ENCODE results near the gene MCCD1. TPM values are rescaled to one million over a fixed set of nuclear protein-coding genes. Genes with fewer than 3 reads are reported as not detected.

The MCCD1 gene
- total RNA-seq, 1 donor from 2014 or later: not detected

- no peak for DNase-seq (ENCODE audit: low spot score)
Observed at GRCh38 chr6:31510007-31510406, 18.8 kb upstream of the MCCD1 start.

GRCh38 chr6:31513456-31514165 lies 15.2 kb upstream of the MCCD1 start:
- DNase-seq (ENCODE audit: low spot score): no peak

DNA sequence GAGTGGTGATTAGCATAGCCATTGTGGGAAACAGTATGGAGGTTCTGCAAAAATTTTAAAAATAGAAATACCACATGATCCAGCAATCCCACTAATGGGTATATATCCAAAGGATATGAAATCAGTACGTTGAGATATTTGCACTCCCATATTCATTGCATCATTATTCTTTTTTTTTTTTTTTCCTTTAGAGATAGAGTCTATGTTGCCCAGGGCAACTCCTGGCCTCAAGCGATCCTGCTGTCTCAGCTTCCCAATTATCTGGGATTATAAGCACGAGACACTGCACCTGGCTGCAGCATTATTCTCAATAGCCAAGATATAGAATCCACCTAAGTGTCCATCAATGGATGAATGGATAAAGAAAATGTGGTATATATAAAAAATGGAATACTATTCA lies 6.9 kb upstream of the MCCD1 start:
- DNase-seq (ENCODE audit: low spot score): no peak

DNA sequence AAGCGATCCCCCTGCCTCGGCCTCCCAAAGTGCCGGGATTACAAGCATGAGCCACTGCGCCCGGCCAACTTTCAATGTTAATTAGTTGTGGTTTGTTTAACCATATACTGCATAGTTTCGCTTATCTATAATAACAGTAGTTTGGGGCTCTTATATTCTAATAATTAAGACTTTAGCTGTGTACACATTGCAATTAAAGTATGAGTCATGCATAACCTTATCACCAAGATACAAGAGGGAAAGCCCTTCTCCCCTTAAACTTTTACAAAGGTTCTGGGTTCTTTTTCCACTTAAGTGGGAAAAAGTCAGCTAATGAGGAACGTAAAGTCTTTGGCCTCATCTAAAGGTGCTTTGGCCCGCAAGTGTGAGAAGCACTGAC lies 3.2 kb upstream of the MCCD1 start:
- no peak for DNase-seq (ENCODE audit: low spot score)

GRCh38 chr6:31525932-31526591 lies 2.7 kb upstream of the MCCD1 start:
- no peak for DNase-seq (ENCODE audit: low spot score)

- no peak for DNase-seq (ENCODE audit: low spot score)
Observed at GRCh38 chr6:31528307-31528777, 420 bp upstream of the MCCD1 start.

DNA sequence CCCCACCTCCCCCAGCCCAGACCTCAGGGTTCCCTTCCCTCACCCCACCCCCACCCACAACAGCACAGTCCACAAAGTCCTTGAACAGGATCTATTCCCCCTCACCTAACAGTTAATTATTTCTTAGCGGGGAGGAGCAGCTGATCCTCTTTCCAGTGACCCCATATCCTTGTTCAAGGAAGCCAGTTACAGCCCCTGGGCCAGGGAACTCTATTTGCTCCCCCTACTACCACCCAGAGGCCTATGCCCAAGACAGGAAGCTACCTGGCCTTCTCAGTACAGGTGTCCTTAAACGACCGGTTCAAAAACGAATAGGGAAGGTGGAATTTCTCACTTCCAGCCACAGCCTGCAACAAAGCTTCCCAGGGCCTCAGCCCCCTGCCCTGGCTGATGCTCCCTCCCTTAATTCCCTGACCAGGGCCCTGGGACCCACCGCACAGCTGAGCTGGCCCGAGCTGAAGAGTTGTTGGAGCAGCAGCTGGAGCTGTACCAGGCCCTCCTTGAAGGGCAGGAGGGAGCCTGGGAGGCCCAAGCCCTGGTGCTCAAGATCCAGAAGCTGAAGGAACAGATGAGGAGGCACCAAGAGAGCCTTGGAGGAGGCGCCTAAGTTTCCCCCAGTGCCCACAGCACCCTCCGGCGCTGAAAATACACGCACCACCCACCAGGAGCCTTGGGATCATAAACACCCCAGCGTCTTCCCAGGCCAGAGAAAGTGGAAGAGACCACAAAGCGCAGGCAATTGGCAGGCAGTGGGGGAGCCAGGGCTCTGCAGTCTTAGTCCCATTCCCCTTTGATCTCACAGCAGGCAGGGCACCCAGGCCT lies 778 bp downstream of the MCCD1 start:
- DNase-seq (ENCODE audit: low spot score): no peak

DNA sequence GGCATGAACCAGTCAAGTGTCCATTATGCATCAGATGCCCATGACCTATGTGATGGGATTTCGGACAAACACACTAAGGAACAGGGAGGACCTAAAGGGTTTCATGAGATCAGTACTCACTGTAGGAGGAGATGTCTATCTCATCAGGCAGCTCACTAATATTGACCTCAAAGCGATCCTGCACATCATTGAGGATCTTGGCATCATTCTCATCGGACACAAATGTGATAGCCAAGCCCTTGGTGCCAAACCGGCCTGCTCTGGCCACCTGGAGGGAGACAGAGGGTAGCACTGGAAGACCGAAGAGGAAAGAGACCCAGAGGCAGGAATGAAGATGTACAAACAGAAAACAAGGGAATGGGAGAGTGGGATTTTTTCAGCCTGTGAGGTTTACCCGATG lies 1.9 kb downstream of the MCCD1 start:
- DNase-seq (ENCODE audit: low spot score): no peak

DNA sequence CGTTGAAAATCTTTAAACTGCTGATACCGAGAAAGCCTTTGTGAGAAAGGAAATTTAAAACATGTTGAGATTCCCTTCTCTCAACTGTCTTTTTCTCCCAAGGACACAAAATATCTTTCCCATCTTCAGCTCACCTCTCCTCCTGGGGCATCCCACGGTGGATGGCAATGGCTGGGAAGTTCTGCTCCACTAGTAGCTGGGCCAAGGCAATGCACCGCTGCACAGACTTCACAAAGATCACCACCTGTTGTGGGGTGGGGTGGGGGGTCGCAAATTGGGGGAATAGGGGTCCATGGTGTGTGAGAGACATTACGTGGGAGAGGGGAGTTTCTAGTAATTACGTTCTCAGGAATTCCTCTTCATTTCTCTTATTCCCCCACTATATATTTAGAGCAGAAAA lies 2.4 kb downstream of the MCCD1 start:
- no peak for DNase-seq (ENCODE audit: low spot score)

- no peak for DNase-seq (ENCODE audit: low spot score)
Observed at GRCh38 chr6:31531771-31532643, 3.2 kb downstream of the MCCD1 start.

- no peak for DNase-seq (ENCODE audit: low spot score)
Observed at GRCh38 chr6:31532644-31533454, 4.1 kb downstream of the MCCD1 start.

- no peak for DNase-seq (ENCODE audit: low spot score)
Observed at GRCh38 chr6:31533455-31533841, 4.7 kb downstream of the MCCD1 start.

DNA sequence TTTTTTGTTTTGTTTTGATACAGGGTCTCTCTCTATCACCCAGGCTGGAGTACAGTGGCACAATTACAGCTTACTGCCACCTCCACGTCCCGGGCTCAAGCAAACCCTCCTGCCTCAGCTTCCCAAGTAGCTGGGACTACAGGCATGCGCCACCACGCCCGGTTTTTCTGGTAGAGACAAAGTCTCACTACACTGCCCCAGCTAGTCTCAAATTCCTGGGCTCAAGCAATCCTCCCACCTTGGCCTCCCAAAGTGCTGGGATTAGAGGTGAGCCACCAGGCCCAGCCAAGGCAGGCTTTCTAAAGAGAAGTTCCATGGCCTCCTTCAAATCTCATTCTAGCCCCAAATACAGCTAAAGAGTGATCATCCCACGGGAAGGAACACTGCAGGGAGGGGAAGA lies 5.2 kb downstream of the MCCD1 start:
- DNase-seq (ENCODE audit: low spot score): no peak

DNA sequence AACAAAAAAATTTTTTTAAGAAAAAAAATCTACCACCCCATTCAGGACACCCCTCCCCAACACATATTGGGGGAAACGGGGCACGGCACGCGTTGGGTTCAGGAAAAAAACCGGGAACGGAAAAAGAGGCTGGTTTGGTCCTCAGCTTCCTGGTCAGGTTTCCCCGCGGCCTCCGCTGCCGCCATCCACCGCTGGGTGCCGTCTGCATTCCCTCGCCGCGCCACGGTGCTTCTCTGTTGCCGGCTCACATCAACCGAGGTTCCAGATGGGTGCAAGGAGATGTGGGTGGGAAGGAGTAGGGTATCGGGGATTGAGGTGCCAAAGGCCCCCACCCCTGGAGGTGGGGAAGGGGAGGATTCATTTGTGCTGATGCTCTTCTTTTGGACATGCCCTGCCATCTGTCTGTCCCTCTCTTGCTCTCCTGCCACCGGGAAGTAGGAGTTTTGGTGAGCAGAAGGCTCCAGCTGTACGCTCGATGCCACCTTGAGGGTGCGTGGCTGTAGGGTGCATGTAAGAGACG lies 5.8 kb downstream of the MCCD1 start:
- no peak for DNase-seq (ENCODE audit: low spot score)

DNA sequence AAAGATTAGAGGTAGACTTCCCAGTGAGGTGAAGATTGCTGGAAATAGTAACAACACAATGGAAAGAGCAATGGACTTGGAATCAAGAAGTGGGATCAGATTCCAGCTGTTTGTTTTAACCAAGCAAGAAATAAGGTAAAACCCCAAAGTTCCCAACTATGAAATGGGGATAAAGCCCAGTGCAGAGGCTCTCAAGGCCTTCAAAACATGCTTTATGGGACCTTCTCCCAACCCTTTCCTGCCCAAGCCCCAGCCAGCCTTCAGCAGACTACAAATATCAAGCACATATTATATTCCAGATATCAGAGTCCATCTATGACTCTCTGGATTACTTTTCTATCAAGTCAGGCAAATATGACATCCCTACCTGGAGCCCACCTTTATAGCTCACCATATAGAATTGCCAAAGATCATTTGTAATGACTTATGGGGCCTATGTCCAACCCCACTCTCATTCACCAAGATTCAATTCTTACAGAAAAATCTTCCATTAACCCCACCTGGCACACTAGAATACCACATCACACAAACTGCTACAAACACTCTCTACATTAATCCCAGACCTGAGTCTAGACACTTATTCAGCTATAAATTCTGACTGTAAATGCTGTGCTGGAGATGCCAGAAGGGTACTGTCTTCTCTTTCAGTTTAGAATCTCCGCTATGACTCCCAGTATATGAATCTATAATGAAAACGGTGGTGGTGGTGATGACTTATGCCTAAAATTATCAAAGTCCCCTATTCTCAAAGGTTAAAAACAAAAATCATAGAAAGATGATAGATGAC lies 7.0 kb downstream of the MCCD1 start:
- DNase-seq (ENCODE audit: low spot score): no peak

DNA sequence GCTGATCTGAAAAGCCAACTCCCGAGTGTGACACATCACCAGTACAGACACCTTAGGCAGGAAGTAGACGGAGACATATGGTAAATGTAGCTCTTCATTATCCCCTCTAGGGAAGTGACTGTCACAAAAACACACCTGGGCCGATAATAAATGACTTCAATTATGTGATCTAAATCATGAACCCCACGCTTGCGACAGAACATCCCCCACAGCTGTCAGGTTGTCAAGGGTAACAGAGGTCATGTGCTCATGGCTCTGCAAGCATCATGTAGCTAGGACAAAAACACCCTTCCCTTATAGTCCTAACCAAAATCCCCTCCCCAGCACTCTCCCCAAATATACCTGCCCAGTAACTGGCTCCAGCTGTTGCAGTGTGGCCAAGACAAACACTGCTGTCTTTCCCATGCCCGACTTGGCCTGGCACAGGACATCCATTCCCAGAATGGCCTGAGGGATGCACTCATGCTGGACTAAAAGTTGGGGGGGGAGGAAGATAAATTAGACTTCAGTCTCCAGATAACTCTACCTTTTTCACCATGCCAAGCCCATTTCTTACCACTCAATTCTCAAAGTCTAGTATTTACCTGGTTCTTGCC lies 10.1 kb downstream of the MCCD1 start:
- DNase-seq (ENCODE audit: low spot score): no peak

DNA sequence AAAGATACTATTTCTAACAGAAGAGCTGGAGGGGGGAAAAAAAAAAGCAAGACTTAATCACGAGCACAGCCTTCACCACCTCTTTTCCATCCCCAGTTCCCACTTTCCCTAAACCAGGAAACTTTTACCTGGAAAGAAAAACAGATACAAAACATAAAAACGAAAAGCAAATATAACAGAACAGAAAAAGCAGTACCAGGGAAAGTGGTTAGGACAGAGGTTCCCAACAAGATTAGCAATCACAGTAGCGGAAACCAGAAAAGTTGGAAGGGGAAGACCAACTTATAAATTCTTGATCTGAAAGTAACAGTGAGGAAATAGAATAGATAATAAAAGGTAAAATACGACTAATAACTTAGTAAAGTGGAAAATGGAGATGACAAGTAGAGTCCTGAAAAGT lies 11.9 kb downstream of the MCCD1 start:
- DNase-seq (ENCODE audit: low spot score): no peak

DNA sequence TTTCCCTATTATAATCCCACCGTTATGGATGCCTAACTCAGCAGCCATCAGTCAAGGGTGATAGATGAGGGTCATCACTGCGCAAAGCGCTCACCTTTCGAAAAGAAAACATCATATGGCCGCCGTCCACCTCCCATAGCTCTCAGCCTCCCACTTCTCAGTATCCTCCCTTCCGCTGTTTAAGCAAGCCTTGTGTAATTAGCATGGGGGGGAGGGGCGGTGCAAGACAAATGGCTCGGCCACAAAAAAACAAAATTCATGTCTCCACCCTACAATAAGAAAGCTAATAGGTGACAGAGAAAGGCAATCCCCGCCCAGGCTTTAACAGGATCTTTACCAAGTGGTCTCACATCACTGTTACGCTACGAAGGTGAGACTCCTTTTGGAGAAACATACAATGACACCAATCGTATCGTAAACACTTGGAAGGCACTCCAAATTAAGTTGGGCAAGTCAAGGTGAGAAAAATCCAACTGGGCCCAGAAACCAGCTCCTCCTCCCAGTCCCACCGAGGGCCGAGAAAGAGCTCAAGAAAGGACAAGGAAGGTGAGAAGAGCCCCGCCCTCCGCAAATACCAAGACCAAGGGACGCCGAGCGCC lies 12.4 kb downstream of the MCCD1 start:
- no peak for DNase-seq (ENCODE audit: low spot score)

Data from mesenteric fat pad (tissue), 1 donor.